Metanephros (tissue), 2 donors: ENCODE measurements around the gene EDAR. TPM values are rescaled to one million over a fixed set of nuclear protein-coding genes. Genes with fewer than 3 reads are reported as not detected.

Source experiments
- small RNA-seq: library from RNA; depleted of rRNA; stranded (forward); fragments of <200 nt; gene quantifications from one replicate; pipeline ENCODE3, GENCODE V24; 2014; ENCODE audit warnings: low replicate concordance
- total RNA-seq: library from RNA; depleted of rRNA; stranded (reverse); fragments of >200 nt; gene quantifications from one replicate; pipeline ENCODE4 v1.2.3, GENCODE V29; 2014

EDAR gene
- total RNA-seq, result 2.2 TPM

GRCh38 chr2:108988796-108989713 is at the start of gene EDAR:
Gene EDAR (minus strand): TSS chr2:108989220. CDS start chr2:108931014, 58,206 bp downstream.

Small RNAs within 50 kb of the gene (small RNA-seq; reads per million reads assigned to genes)
- not detected for gene AC073415.1

Other genes starting within 250 kb of the EDAR start
- 9.3 TPM for gene CCDC138, start 202.4 kb downstream of the EDAR start, total RNA-seq
- 6.9 TPM for gene SH3RF3, start 140.0 kb upstream of the EDAR start, total RNA-seq